Measurements from ENCODE around the gene PALD1. TPM values are rescaled to one million over a fixed set of nuclear protein-coding genes. Genes with fewer than 3 reads are reported as not detected.

Gene PALD1
- total and polyA plus RNA-seq, 2 experiments from 2014 or later: 11.9 to 58.2 TPM

- TF ChIP-seq ZNF331 (CRISPR knock-in tag; IDR thresholded peaks at IDR 0.05; ENCODE audit: low read depth): no peak
- no peak for TF ChIP-seq EZH2 (IDR thresholded peaks at IDR 0.05; ENCODE audit: low read depth, unreplicated experiment)
- TF ChIP-seq ZNF114 (CRISPR knock-in tag; IDR thresholded peaks at IDR 0.05): no peak
- TF ChIP-seq ETS1 (IDR thresholded peaks at IDR 0.05): no peak
- no peak for TF ChIP-seq JUNB (IDR thresholded peaks at IDR 0.05; ENCODE audit: unreplicated experiment)
Measured at GRCh38 chr10:70523057-70523456, 44.5 kb downstream of the PALD1 start (continued).

- no peaks in the 10 kb centered on the region; the same call in 1 of the 2 replicates for H3K4me1 ChIP-seq (ENCODE audit: insufficient read depth)
- ATAC-seq (no peak), DNase-seq (ENCODE audit: low spot score) (no peak)
- H3K79me2 ChIP-seq (replicated peaks; ENCODE audit: insufficient read depth): no peaks in the 10 kb centered on the region
- no peak overlapping the region for H3K27ac ChIP-seq (ENCODE audit: low read depth)
- no peaks in the 10 kb centered on the region for H3K9me3 Mint-ChIP-seq
- H3K4me3 Mint-ChIP-seq: no peak overlapping the region
- no peak overlapping the region for H3K4me2 ChIP-seq
- no peaks in the 10 kb centered on the region for H3K36me3 ChIP-seq (ENCODE audit: insufficient read depth)
- no peaks in the 10 kb centered on the region for H3K27me3 ChIP-seq (ENCODE audit: insufficient read depth)
- H4K20me1 ChIP-seq (replicated peaks; ENCODE audit: insufficient read depth): peaks cover 8% of the 10 kb centered on the region
- H3K27ac Mint-ChIP-seq: no peak overlapping the region
- H3K4me3 ChIP-seq: no peak overlapping the region
- peaks cover 14% of the 10 kb centered on the region for H3K27me3 Mint-ChIP-seq (ENCODE audit: insufficient read depth, low read depth, poor library complexity)
- H3F3A ChIP-seq (replicated peaks; ENCODE audit: low read depth): no peaks in the 10 kb centered on the region
- no peak overlapping the region for H2AFZ ChIP-seq
- no peaks in the 10 kb centered on the region; the same call in 2 of the 3 replicates for H3K36me3 Mint-ChIP-seq (ENCODE audit: low read depth)
- H3K4me1 Mint-ChIP-seq: peaks cover 1% of the 10 kb centered on the region; the same call in 2 of the 3 replicates
- no peaks in the 10 kb centered on the region for H3K9me2 ChIP-seq (ENCODE audit: insufficient read depth)
- no peak for TF ChIP-seq ZNF114 (CRISPR knock-in tag; IDR thresholded peaks at IDR 0.05)
- TF ChIP-seq ETS1 (IDR thresholded peaks at IDR 0.05): no peak
- TF ChIP-seq REST (IDR thresholded peaks at IDR 0.05; ENCODE audit: unreplicated experiment): no peak
- TF ChIP-seq ZNF462 (CRISPR knock-in tag; IDR thresholded peaks at IDR 0.05): no peak
- no peak for TF ChIP-seq ZNF331 (CRISPR knock-in tag; IDR thresholded peaks at IDR 0.05; ENCODE audit: low read depth)
- no peak for TF ChIP-seq CREB1 (CRISPR knock-in tag; IDR thresholded peaks at IDR 0.05; ENCODE audit: low read depth)
- no peak for TF ChIP-seq POLR2AphosphoS5 (IDR thresholded peaks at IDR 0.05; ENCODE audit: low read depth)
- TF ChIP-seq CTCF (conservative IDR thresholded peaks at IDR 0.05; ENCODE audit: low read depth in 2 of 2): no peak
- no peak for TF ChIP-seq EZH2phosphoT487 (IDR thresholded peaks at IDR 0.05; ENCODE audit: unreplicated experiment)
- TF ChIP-seq EZH2 (IDR thresholded peaks at IDR 0.05; ENCODE audit: low read depth, unreplicated experiment): no peak
Measured at GRCh38 chr10:70523549-70523948, 45.0 kb downstream of the PALD1 start.
